Ishikawa (cell line): ENCODE data around the gene KCNIP4.

ENCODE experiments used
- CEBPB ChIP-seq: IDR thresholded peaks from 2 replicates; pipeline ENCODE4 v1.6.1; 2012
- CREB1 ChIP-seq: IDR thresholded peaks from 2 replicates; pipeline ENCODE4 v1.6.1; 2012; ENCODE audit warnings: low read depth
- EGR1 ChIP-seq: IDR thresholded peaks from 2 replicates; pipeline ENCODE4 v1.6.1; 2012
- EP300 ChIP-seq: IDR thresholded peaks from 2 replicates; pipeline ENCODE4 v1.6.1; 2012; ENCODE audit warnings: borderline replicate concordance
- FOXM1 ChIP-seq: IDR thresholded peaks from 2 replicates; pipeline ENCODE4 v1.6.1; 2012; ENCODE audit warnings: low read depth, borderline replicate concordance
- NFIC ChIP-seq: IDR thresholded peaks from 2 replicates; pipeline ENCODE4 v1.6.1; 2012
- RAD21 ChIP-seq: IDR thresholded peaks from 2 replicates; pipeline ENCODE4 v1.6.1; 2012; ENCODE audit warnings: low read depth
- TAF1 ChIP-seq: IDR thresholded peaks from 2 replicates; pipeline ENCODE4 v1.6.1; 2012; ENCODE audit warnings: low read depth, mild to moderate bottlenecking
- TCF12 ChIP-seq: IDR thresholded peaks from 2 replicates; pipeline ENCODE4 v1.6.1; 2012; ENCODE audit warnings: low read depth
- TEAD4 ChIP-seq: IDR thresholded peaks from 2 replicates; pipeline ENCODE4 v1.6.1; 2012
- YY1 ChIP-seq: IDR thresholded peaks from 2 replicates; pipeline ENCODE4 v1.6.1; 2012; ENCODE audit warnings: low read depth
- ZBTB7A ChIP-seq: IDR thresholded peaks from 2 replicates; pipeline ENCODE4 v1.6.1; 2012; ENCODE audit warnings: low read depth
- TF ChIP-seq, protein P1 (sequence below): IDR thresholded peaks from 2 replicates; pipeline ENCODE4 v1.6.1; 2012
- TF ChIP-seq, protein P2 (sequence below): IDR thresholded peaks from 2 replicates; pipeline ENCODE4 v1.6.1; 2012
- TF ChIP-seq, protein P3 (sequence below): IDR thresholded peaks from 2 replicates; pipeline ENCODE4 v1.6.1; 2012; ENCODE audit warnings: low read depth, mild to moderate bottlenecking

KCNIP4 gene

DNA sequence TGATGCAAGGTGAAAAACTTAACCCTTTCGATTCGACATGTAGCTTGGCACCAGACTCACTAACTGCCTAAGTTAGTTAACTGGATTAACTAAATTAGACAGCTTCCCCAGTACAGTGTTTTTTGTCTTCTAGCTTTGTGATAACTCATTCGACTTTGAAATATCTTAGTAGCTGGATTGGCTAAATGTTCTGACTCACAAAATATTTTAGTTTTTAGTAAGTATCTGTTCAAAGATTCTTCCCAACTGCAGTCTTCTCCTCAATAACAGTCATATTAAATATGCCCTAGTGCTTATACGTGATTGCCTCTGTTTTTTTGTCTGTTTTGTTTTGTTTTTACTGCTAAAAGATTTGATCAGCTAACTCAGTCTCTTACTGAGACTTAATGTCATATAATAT lies 102.9 kb downstream of the KCNIP4 start:
- TF ChIP-seq TAF1 (no peak), CEBPB (no peak), CREB1 (no peak), NFIC (no peak)
- TF ChIP-seq, protein P1, sequence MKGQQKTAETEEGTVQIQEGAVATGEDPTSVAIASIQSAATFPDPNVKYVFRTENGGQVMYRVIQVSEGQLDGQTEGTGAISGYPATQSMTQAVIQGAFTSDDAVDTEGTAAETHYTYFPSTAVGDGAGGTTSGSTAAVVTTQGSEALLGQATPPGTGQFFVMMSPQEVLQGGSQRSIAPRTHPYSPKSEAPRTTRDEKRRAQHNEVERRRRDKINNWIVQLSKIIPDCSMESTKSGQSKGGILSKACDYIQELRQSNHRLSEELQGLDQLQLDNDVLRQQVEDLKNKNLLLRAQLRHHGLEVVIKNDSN = no peak
- TF ChIP-seq, protein P2, sequence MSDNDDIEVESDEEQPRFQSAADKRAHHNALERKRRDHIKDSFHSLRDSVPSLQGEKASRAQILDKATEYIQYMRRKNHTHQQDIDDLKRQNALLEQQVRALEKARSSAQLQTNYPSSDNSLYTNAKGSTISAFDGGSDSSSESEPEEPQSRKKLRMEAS = no peak
- TF ChIP-seq, protein P3, sequence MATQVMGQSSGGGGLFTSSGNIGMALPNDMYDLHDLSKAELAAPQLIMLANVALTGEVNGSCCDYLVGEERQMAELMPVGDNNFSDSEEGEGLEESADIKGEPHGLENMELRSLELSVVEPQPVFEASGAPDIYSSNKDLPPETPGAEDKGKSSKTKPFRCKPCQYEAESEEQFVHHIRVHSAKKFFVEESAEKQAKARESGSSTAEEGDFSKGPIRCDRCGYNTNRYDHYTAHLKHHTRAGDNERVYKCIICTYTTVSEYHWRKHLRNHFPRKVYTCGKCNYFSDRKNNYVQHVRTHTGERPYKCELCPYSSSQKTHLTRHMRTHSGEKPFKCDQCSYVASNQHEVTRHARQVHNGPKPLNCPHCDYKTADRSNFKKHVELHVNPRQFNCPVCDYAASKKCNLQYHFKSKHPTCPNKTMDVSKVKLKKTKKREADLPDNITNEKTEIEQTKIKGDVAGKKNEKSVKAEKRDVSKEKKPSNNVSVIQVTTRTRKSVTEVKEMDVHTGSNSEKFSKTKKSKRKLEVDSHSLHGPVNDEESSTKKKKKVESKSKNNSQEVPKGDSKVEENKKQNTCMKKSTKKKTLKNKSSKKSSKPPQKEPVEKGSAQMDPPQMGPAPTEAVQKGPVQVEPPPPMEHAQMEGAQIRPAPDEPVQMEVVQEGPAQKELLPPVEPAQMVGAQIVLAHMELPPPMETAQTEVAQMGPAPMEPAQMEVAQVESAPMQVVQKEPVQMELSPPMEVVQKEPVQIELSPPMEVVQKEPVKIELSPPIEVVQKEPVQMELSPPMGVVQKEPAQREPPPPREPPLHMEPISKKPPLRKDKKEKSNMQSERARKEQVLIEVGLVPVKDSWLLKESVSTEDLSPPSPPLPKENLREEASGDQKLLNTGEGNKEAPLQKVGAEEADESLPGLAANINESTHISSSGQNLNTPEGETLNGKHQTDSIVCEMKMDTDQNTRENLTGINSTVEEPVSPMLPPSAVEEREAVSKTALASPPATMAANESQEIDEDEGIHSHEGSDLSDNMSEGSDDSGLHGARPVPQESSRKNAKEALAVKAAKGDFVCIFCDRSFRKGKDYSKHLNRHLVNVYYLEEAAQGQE = no peak

DNA sequence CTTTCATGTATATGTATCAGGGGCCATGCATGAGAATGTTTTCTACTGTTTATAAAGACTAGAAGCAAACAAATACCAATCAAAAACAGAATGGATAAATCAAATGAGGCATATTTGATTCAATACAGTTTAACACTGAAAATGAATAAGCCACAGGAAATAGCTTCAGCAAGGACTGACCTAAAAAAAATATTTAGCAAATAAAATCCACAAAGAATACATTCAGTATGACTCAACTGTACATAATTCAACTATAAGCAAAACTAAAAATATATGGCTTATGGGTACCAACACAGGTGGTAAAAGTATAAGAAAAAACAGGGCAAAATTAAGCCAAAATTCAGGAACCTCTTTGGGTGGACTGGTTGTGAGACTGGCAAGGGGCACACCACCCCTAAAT lies 112.9 kb downstream of the KCNIP4 start:
- TF ChIP-seq, protein P2 = no peak

DNA sequence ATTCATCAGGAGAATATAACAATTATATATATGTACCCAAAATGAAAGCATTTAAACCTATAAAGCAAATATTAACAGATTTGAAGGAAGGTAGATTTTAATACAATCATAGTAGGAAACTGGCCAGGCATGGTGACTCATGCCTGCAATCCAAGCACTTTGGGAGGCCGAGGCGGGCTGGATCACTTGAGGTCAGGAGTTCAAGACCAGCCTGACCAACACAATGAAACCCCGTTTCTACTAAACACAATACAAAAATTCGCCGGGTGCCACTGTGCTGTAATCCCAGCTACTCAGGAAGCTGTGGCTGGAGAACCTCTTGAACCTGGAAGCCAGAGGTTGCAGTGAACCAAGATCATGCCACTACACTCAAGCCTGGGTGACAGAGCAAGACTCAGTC lies 118.3 kb downstream of the KCNIP4 start:
- no peak for TF ChIP-seq CEBPB
- TF ChIP-seq ZBTB7A = no peak
- TF ChIP-seq, protein P3 = no peak
- no peak for TF ChIP-seq FOXM1
- TF ChIP-seq TCF12 = no peak
- no peak for TF ChIP-seq YY1
- TF ChIP-seq NFIC = no peak
- TF ChIP-seq EP300 = no peak
- TF ChIP-seq RAD21 = no peak
- no peak for TF ChIP-seq CREB1
- no peak for TF ChIP-seq TAF1
- TF ChIP-seq, protein P1 = no peak
- TF ChIP-seq TEAD4 = no peak
- no peak for TF ChIP-seq EGR1

DNA sequence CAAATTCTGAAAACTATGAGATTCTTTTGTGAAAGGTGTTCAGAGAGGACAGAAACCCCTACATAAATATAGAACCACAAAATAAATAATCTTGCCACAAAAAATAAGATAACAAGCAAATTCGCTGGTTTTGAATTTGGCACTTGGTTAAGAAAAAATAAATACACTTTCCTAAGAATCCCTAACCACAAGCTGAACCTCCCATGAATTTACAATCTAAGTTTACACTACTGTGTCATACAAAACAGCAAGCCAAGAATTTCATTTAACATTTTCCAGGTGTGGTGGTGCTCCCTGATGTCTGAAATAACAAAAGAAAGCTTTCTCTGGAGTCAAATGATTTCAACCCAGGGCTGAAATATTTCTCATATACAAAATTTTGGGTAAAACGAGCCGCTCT lies 121.0 kb downstream of the KCNIP4 start:
- TF ChIP-seq RAD21 (no peak), YY1 (no peak), EP300 (no peak), ZBTB7A (no peak)

DNA sequence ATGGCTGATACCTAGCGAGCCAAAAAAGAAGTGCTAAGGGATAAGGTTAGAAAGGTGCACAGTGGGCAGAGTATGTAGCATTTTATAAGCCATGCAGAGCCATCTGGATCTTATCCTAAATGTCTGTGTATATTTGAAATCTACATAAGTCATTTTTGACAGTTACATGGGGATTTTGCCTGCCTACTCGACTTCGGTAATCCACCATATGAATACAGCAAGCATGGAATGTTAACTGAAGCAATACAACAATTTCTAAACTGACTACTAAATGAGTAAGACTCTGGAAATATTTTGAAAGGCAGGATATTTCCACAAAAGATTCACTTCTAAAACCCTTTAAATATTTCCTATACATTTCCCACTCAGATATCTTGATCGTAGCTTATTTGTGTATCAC lies 122.5 kb downstream of the KCNIP4 start:
- TF ChIP-seq NFIC = no peak
- no peak for TF ChIP-seq TEAD4
- no peak for TF ChIP-seq TAF1
- no peak for TF ChIP-seq FOXM1
- no peak for TF ChIP-seq EP300
- TF ChIP-seq CREB1 = no peak

DNA sequence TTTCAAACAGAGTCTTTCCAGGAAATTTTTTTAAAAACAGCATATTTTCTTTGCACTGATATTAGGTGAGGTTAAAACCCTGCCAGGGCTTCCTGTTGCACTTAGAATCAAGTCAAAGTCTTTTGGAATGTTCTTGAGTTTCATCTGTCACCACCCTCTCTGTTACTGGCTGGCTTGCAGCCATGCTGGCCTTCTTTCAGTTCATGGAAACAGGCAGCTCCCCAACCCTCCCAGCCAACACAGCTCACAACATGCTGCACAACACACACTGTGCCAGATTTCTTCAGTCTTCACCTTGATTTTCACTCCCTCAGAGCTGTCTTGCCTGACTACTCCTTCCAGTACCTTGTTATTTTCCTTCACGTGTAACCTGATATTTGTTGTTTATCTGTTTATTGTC lies 129.5 kb downstream of the KCNIP4 start:
- TF ChIP-seq TAF1 (no peak), YY1 (no peak), NFIC (no peak), EGR1 (no peak), CEBPB (no peak), CREB1 (no peak), EP300 (no peak), TCF12 (no peak), ZBTB7A (no peak), FOXM1 (no peak)
- TF ChIP-seq, protein P2 = no peak
- TF ChIP-seq, protein P3 = no peak
- TF ChIP-seq, protein P1 = no peak
